Left renal pelvis (tissue), 4 donors: ENCODE measurements around the gene FYB2. TPM values are rescaled to one million over a fixed set of nuclear protein-coding genes. Genes with fewer than 3 reads are reported as not detected.

Experiments
- polyA plus RNA-seq, 4 donors: library from polyadenylated mRNA; unstranded; fragments of 120-200 nt; gene quantifications; one replicate each; pipeline ENCODE4 v1.2.1, GENCODE V29; 2013; ENCODE audit not compliant: insufficient read length in 4 of 4

The FYB2 gene
- polyA plus RNA-seq, 4 donors, result 0.96 to 1.2 (median 1.0) TPM; not detected in 1

Other genes with a start within 250 kb of the FYB2 start
- gene PLPP3, start 239.8 kb downstream of the FYB2 start, polyA plus RNA-seq, result 100 to 1,000 TPM; 110 to 129 (median 121) TPM
- 10 to 100 TPM in 3 of 4 donors, 1 to 10 TPM in 1; 1.8 to 20.8 (median 16.7) TPM for gene PRKAA2, start 174.1 kb downstream of the FYB2 start, polyA plus RNA-seq
- under 1 TPM in 1 of 4 donors, not detected in 3; 0.60 TPM for gene C8A, start 35.4 kb upstream of the FYB2 start, polyA plus RNA-seq
- gene C8B, start 146.6 kb upstream of the FYB2 start, polyA plus RNA-seq, result under 1 TPM in 1 of 4 donors, not detected in 3; 0.74 TPM